ENCODE results near the gene AJUBA.
"Not testable (repeated sequence)": the region's sequence is repeated elsewhere in the genome, so short reads cannot be mapped to it uniquely, and the experiment has no call there.

The AJUBA gene

DNA sequence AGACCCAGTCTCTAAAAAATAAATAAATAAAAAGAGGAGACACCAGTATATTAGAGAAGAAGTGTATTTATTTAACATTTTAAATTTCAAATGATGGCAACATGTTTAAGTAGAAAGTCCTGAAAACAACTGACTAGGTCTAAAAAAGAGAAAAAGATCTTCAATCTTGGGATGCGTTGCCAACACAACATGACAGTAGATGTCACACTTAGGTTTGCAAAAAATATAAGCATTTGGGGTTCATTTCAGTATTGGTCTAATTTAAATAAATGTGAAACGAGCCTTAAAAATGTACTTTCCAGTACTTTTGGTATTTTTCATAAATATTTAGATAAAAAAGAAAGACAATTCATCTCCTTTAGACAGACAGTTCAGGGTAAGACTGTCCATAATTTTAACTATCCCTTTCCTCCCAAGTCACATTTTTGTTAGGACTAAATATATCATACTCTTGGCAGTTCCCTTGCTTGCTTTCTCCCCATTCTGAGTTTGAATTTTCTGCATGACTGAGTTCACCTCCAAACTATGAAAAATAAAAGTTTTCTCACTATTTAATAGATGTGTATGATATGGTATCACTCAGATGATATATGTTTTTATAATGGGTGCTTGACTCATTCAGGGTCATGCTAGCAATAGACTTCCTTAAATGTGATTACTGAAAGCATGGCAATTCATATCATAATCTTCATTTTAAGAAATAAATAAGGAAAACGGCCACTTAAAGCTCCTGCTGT, 23.3 kb upstream of the AJUBA start:
- no peak for DNase-seq

- not testable (repeated sequence) for DNase-seq
Measured at GRCh38 chr14:23004274-23004673, 21.9 kb upstream of the AJUBA start.

- DNase-seq: no peak
Measured at GRCh38 chr14:23002592-23002991, 20.2 kb upstream of the AJUBA start.

- no peak for DNase-seq
Measured at GRCh38 chr14:23000860-23001259, 18.5 kb upstream of the AJUBA start.

DNA sequence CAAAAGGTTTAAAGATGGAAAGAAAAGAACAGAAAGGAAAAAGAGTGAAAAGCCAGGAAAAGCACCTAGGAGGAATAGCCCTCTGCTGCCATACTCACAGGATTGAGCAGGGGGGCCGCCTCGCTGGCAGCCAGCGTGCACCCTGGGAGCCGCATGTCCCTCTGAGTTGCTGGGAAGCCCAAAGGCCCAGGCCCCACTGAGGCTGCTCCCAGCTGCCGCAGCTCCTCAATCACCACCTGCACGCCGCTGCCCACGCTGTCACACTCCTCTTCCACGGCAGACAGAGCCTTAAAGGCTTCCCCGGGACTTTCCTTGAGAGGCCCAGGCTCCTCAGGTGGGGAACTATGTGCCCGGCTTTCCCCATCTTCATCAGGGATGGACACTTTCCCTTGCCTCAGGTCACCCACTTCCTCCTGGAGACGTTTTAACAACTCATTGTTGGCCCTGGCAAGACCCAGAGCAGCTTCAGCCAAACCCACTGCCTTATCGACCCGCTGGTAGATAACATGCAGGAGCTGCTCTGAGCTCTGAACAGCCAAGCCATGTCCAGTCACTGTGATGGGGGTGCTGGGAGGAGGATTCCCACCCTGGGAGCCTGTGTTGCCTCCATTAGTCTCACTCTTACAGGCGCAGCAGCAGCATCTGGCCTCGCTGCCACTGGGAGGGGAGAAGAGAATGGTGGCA, 16.1 kb upstream of the AJUBA start:
- no peak for DNase-seq

GRCh38 chr14:22997676-22998323, 15.4 kb upstream of the AJUBA start:
- no peak for DNase-seq

DNA sequence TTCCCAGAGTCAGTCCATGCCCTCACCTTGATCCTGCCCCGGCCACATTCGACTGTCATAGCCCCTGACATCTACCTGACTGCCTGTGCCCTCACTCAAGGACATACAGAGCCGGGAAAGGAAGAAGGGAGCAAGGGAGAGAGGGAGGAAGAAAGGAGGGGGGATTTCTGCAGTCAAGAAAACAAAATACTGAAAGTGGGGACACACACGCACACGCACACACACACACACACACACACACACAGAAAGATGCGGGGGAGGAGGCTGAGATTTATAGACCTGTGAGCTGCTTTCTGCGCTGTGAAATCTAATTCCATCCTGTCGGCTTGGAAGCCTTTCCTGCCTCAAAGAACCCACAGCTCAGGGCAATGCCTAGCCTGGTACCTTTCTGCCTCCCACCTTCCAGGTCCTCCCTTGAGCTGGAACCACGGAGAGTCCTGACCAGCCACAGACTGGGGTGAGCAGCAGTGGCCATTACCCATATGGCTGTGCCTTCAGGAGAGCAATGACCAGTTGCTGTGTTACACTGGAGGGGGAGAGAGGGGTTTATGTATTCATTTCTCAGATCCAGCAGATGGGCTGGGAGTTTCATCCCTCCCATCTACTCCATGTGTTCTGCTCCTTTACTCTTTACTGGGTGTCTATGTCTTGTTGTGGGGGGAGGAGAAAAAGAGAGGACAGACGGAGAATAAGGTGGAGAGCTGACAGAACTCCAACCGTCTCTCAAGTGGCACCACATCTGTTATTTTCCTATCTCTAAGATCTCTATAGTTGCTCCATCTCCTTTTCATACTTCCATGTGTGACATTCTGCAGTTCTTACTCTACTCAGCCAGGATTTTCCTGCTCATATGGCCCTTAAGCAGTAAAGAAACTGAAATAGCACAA, 14.7 kb upstream of the AJUBA start:
- no peak for DNase-seq

GRCh38 chr14:22995889-22996625, 13.7 kb upstream of the AJUBA start:
- no peak for DNase-seq

GRCh38 chr14:22994762-22995275, 12.5 kb upstream of the AJUBA start:
- DNase-seq: peak in 1 of 2 donors; percentile 47

DNA sequence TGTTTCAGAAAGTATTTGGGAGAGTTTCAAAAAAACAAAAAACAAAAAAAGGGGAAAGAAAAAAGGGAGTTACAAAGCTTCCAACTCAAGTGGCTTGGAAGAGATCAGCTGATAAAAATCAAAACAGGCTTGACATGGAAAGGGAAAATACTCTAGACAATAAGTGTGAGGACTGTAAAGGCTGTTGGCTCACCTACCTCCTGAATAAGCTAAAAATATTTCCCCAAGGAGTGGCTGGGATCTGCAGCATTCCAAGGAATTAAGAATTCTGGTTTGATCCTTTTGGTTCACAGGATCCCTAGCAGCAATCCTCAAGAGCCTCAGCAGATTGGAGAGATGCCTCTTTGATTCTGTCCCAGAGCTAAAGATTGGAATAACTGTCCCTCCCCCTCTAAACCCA, 11.2 kb upstream of the AJUBA start:
- no peak for DNase-seq

DNA sequence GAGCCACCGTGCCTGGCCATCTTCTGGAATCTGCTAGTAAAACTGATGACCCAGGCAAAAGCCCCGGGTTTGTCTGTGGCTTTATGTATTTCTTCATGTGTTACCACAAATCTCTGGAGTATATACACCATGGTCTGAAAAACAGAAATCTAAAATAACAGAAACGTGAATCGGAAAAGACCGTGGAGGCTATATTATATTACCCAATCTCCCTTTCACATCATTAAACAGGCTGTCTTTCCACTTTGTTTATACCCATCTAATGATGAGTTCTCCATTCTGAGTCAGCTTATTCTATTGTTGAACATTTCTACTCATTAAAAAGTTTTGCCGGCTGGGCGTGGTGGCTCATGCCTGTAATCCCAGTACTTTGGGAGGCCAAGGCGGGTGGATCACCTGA, 9.5 kb upstream of the AJUBA start:
- DNase-seq: no peak

GRCh38 chr14:22987291-22987690, 4.9 kb upstream of the AJUBA start:
- DNase-seq: no peak

DNA sequence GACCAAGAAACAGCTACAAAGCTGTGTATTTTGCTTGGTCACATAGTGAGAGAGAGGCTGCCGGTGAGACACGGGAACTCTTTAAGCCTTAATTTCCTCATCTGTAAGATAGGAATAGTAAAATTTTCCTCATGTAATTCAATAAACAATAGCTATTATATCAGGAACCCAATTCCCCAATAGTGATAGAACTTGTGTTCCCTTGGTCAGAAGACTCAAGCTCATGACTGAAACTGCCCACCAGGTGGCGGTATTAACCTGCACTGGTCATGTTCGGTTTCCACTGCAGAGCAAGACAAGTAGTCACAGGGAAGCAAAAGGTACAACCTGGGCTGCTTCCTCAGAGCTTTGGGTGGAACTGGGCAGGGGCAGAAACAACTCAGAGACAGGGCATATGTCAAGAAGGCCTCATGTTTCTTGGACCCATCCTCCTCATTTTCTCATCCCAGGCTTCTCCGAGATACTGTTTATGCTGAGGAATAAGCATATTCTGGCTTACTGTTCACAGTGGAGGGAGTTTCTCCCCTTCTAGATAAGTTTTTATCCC, 4.2 kb upstream of the AJUBA start:
- DNase-seq: peak; percentile 86 to 89

DNA sequence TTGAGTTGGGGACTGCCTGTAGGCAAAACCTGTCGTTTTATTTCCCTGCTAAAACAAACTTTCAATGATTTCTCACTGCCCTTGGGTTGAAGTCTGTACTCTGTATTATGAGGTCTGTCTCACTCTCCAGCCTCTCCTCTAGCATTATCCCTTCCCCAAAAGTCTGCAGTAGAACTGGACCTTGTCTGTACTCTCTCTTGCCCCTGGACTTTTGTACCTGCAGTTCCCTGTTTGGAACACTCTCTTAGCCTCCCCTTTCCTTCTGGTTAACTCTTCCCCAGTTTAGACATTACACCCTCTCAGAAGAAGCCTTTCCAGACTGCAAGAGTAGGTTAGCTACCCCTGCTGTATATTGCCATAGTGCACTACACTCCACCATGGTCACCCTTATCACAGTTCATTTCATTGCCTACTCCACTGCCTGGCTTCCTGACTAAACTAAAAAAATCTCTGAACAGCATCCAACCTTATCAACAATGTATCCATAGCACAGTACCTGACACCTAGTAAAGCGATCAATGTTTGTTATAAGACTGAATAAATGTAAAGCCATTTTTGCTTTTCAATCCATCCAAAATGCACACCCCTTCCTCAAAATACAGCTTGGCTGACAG, 3.6 kb upstream of the AJUBA start:
- DNase-seq: no peak

DNA sequence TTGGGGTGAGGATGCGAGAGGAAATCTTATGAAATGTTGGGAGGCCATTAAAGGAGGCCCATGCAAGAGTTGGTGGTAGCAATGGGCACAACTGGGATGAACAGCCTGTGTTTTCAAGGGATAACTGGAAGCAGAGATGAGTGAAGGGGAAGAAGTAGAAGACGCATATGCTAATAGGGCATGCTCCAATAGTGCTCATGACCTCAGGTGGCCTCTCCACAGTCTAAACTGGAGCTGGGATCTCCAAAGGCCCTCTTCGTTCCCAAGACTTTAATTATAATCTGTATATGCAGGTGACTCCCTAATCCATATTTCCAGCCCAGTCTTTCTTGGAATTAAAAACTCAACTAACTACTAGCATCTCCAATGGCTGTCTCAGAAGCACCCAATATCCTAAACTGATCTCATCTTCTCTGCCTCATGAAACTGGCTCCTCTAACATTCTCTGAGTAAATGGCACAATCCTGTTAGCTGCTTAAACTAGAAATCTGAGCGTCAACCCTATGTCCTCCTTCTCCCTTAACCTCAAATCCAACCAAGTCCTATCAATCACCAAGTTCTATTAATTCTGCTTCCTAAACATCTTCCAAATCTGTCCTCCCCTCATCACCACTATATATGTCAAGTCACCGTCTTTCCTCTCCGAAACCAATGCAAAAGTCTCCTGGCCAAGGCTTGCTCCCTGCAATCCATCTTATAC, 2.8 kb upstream of the AJUBA start:
- DNase-seq: no peak

- no peak for DNase-seq
Measured at GRCh38 chr14:22981876-22982476, 375 bp downstream of the AJUBA start.

DNA sequence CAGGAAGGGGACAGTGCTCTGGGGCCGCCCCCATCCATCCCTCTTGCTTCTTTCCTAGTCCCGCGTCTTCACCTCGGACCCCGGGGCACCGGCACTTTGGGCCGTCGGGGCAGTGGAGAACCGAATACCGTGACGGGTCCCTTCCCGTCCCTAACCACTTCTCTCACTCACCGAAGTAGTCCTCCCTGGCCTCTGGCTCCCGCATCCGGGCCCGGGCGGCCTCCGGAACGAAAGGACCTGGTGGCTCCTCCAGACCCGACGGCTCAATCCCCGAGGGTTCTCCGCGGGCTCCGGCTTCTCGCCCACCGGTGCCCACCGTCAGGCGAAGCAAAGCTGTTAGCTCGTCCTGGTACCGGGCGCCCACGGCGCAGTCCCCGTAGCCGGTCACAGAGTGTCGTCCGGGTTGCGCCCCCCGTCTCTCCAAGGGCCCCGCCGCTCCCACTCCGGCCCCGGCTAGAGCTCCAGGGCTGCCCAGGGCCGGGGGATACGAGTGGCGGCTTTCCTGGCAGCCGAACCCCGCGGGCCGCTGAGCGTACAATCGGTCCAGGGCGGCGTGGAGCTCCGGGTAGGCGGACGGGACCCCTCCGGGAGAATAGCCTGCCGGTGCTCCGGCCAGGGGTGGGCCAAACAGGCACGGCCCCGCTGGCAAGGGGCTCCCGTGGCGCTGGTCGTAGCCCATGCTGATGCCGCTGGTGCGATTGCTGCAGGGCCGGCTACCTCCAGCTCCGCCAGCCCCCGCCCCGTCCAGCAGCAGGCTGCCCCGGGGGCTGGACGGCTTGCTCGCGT, 1.1 kb downstream of the AJUBA start:
- DNase-seq: peak in 1 of 2 donors; percentile 26

DNA sequence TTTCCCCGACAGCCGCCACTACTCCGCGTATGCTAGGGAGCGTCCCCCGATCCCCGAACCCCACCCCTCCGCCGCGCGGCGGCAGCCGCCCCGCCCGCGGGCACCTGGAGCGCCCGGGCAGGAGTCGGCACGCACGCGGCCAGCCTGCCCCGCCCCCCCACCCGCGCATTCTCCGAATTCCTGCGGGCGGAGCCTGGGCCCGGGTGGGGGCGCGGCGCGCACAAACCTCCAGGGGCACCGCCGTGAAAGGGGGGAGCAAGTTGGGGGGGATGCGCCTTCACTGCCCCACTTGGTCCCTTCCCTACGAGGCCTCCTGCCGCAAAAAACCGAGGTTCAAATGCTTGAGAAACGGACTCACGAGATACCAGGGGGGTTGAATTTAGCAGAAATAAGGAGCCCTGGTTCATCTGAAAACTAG, 1.7 kb downstream of the AJUBA start:
- DNase-seq: peak in 1 of 2 donors; percentile 32

DNA sequence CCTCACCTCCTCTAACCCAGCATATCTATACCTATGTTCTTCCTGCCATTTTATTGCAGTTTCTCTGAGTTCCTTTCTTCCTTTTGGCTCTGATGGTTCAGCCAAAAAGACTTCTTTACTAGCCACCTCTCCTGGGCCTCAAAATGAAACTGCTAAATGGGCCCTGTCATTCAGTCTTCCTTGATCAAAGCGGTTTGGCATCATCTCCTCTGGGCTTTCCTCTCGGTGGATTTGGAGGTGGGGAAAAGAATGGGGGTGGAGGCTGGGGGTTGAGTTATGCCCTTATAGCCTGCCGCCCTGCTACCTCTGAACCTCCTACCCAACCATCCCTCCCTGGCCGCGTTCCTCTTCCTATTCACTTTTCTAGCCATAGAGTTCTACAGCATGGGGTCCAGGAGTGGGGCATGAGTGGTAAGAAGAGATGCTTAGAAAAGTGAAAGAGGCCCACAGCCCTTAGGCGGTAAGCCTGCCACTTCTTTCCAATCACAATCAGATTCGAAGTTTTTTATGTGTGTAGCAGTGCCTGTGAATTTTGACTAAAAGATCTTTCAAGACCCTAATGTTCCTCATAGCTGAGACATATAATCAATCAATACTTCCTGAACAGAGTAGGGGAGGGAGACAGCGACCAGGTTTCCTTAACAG, 2.5 kb downstream of the AJUBA start:
- DNase-seq: no peak

Measured in CD4-positive, alpha-beta T cell treated with Interferon alpha-2 for 1 hour (primary cell).